Spinal cord (tissue), 10 donors: Measurements from ENCODE around the gene PTOV1. TPM values are rescaled to one million over a fixed set of nuclear protein-coding genes. Genes with fewer than 3 reads are reported as not detected.
"Not testable (repeated sequence)": the region's sequence is repeated elsewhere in the genome, so short reads cannot be mapped to it uniquely, and the experiment has no call there.

Experiments
- DNase-seq, 6 donors: peaks; one replicate each; pipeline versions ENCODE4 v3.0.0 to v3.0.0-alpha.2; 2013 to 2015; ENCODE audit warnings: low spot score in 6 of 6, low read depth in 4 of 6
- H3K27ac ChIP-seq: one replicate; pipeline ENCODE4 v1.5.1; 2013; ENCODE audit warnings: low read depth, low read length, control low read depth
- H3K27me3 ChIP-seq: one replicate; pipeline ENCODE4 v1.6.1; 2013; ENCODE audit warnings: low read length; ENCODE audit not compliant: control insufficient read depth, insufficient read depth
- H3K36me3 ChIP-seq: one replicate; pipeline ENCODE4 v1.6.1; 2013; ENCODE audit warnings: low read length; ENCODE audit not compliant: control insufficient read depth, insufficient read depth
- H3K4me1 ChIP-seq: one replicate; pipeline ENCODE4 v1.6.1; 2013; ENCODE audit warnings: low read length; ENCODE audit not compliant: control insufficient read depth, insufficient read depth
- H3K4me3 ChIP-seq: one replicate; pipeline ENCODE4 v1.5.1; 2013; ENCODE audit warnings: low read depth, low read length, control low read depth
- H3K9me3 ChIP-seq: one replicate; pipeline ENCODE4 v1.6.1; 2013; ENCODE audit warnings: low read length; ENCODE audit not compliant: control insufficient read depth, insufficient read depth
- WGBS: methylation state at CpG from one replicate; pipeline ENCODE4 v1.1.5; 2013; ENCODE audit warnings: missing lambda C conversion rate; ENCODE audit not compliant: insufficient coverage; 5-methylcytosine and 5-hydroxymethylcytosine counted together
- polyA plus RNA-seq, 2 donors: library from polyadenylated mRNA; unstranded; fragments of 120-200 nt; gene quantifications; one replicate each; pipeline ENCODE4 v1.2.1, GENCODE V29; 2013; ENCODE audit not compliant: insufficient read length in 2 of 2
- total RNA-seq, 2 donors: library from RNA; depleted of rRNA in 1 of 2; stranded (reverse); fragments of 120-200 nt in 1 of 2; fragments of >200 nt in 1 of 2; gene quantifications; one replicate each; pipeline versions ENCODE4 v1.2.3 to v1.2.4, GENCODE V29; 2013 to 2014
- donor health status: healthy.

PTOV1 gene
- total and polyA plus RNA-seq, 4 donors = 62.2 to 438 (median 320) TPM

GRCh38 chr19:49814010-49814409 is 36.9 kb upstream of the PTOV1 start:
- Histone ChIP-seq H3K9me3 (no peaks in the 10 kb centered on the region), H3K36me3 (peaks cover 3% of the 10 kb centered on the region), H3K27ac (peak overlapping the region; percentile 98), H3K4me1 (peaks cover 35% of the 10 kb centered on the region), H3K27me3 (no peaks in the 10 kb centered on the region), H3K4me3 (peak overlapping the region; percentile 94)
- DNase-seq = peak in 1 of 6 donors; percentile 27
- WGBS = 60% methylated on average over 1 of the region's 1 CpG

DNA sequence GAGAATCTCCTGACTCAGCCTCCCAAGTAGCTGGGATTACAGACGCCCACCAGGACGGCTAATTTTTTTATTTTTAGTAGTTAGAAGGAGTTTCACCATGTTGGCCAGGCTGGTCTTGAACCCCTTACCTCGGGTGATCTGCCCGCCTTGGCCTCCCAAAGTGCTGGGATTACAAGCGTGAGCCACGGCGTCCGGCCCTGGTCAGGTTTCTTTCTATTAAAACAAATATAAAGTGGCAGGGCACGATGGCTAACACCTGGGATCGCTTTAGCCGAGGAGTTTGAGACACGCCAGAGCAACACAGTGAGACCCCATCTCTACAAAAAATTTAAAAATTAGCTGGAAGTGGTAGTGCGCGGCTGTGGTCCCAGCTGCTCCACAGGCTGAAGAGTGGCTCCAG is 34.4 kb upstream of the PTOV1 start:
- Histone ChIP-seq H3K4me3 (no peak overlapping the region), H3K9me3 (no peaks in the 10 kb centered on the region), H3K4me1 (peaks cover 30% of the 10 kb centered on the region), H3K27ac (peak overlapping the region; percentile 100), H3K36me3 (peaks cover 11% of the 10 kb centered on the region), H3K27me3 (no peaks in the 10 kb centered on the region)
- whole genome bisulfite sequencing = no CpG with 5 or more reads among the region's 14 CpGs
- DNase-seq = no peak

DNA sequence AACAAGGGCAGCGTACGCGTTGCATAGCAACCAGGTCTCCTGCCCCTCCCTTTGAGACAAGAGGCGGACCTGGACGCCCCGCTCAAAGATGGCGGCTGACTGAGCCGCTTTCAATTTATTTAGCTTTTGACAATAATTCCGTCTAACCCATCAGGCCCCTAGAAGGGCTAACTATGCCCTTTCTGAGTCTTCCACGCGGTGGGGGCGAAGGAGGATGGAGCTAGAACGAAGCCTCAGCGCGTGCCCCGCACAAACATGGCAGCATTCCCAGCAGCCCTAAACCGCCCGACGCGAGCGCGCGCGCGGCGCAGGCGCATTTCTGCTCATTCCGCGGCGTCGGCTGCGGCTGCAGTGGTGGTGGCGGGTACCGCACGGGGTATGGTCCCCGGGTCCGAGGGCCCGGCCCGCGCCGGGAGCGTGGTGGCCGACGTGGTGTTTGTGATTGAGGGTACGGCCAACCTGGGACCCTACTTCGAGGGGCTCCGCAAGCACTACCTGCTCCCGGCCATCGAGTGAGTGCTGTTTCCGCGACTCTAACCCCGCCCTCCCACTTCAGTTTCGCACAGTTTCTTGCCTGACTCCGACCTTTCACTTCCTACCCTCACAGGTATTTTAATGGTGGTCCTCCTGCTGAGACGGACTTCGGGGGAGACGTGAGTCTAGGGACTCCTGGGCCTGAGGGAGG is 32.9 kb upstream of the PTOV1 start, which contains the start of gene MED25:
TSS of gene MED25 (plus strand) at position 326 of the 685 bp plus-strand sequence. CDS start at position 379, 53 bp downstream.
- Histone ChIP-seq H3K9me3 (no peaks in the 10 kb centered on the region), H3K36me3 (peaks cover 20% of the 10 kb centered on the region), H3K27me3 (no peaks in the 10 kb centered on the region), H3K4me3 (peak within 1 kb of the TSS; percentile 94), H3K27ac (peak within 1 kb of the TSS; percentile 100), H3K4me1 (peaks cover 22% of the 10 kb centered on the region)
- DNase-seq = peak; percentile 83 to 98 (median 92)
- 0% methylated on average over 55 of the region's 57 CpGs for WGBS

GRCh38 chr19:49818649-49819370 is 32.1 kb upstream of the PTOV1 start:
- Histone ChIP-seq H3K27ac (peak overlapping the region; percentile 100), H3K27me3 (no peaks in the 10 kb centered on the region), H3K4me3 (peak overlapping the region; percentile 94), H3K36me3 (peaks cover 26% of the 10 kb centered on the region), H3K9me3 (no peaks in the 10 kb centered on the region), H3K4me1 (peaks cover 22% of the 10 kb centered on the region)
- 29% methylated on average over 15 of the region's 16 CpGs for WGBS
- no peak for DNase-seq

DNA sequence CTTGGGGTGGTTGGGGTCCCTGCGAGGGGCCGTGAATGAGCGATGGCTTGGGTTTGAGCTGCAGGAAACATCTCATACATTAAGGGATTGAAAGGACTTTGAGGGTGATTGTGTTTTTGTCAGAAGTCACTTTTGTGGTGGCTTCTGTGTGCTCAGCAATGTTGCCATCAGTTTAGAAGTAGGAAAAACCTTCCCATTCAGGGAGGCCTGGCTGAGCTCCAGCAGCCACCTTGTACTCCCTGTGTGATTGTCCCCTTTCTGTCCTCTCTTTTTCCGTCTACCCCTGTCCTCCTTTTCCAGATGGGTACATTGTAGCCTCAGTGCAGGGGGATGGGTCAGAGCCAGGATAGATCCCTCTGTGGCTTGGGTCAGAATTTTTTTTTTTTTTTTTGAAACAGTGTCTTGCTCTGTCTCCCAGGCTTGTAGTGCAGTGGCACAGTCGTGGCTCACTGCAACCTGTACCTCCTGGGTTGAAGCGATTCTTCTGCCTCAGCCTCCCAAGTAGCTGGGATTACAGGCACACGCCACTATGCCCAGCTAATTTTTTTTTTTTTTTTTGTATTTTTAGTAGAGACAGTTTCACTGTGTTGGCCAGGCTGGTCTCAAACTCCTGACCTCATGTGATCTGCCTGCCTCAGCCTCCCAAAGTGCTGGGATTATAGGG is 31.4 kb upstream of the PTOV1 start:
- not testable (repeated sequence) for H3K9me3 ChIP-seq, H3K27me3 ChIP-seq, DNase-seq, H3K27ac ChIP-seq
- Histone ChIP-seq H3K36me3 (peaks cover 34% of the 10 kb centered on the region), H3K4me1 (peaks cover 22% of the 10 kb centered on the region), H3K4me3 (peak overlapping the region; percentile 94)
- WGBS = 64% methylated on average over 2 of the region's 7 CpGs

DNA sequence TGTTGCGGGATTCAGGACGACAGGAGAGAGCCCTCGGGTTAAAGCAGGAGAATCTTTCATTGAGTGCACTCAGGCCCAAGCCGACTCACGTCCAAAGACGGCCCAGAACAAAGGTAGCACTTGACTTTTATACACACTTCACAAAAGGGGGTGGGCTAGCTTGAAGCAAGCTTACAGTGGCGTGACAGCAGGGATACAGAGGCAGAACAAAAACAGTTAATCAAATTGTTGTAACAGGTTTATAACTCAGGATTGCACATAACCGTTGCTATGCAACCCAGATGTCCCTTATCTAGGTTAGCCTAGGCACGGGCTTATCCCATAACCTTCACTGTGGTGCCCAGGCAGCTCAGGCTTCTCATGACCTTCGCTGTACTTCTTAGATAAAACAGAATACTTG is 30.8 kb upstream of the PTOV1 start:
- WGBS = 42% methylated on average over 8 of the region's 10 CpGs
- H3K4me1 ChIP-seq = peaks cover 22% of the 10 kb centered on the region
- H3K9me3 ChIP-seq = no peaks in the 10 kb centered on the region
- no peaks in the 10 kb centered on the region for H3K27me3 ChIP-seq
- H3K36me3 ChIP-seq = peaks cover 35% of the 10 kb centered on the region
- H3K4me3 ChIP-seq = no peak overlapping the region
- no peak overlapping the region for H3K27ac ChIP-seq
- no peak for DNase-seq

GRCh38 chr19:49823472-49823871 is 27.5 kb upstream of the PTOV1 start:
- 96% methylated on average over 11 of the region's 12 CpGs for WGBS
- no peak for DNase-seq

DNA sequence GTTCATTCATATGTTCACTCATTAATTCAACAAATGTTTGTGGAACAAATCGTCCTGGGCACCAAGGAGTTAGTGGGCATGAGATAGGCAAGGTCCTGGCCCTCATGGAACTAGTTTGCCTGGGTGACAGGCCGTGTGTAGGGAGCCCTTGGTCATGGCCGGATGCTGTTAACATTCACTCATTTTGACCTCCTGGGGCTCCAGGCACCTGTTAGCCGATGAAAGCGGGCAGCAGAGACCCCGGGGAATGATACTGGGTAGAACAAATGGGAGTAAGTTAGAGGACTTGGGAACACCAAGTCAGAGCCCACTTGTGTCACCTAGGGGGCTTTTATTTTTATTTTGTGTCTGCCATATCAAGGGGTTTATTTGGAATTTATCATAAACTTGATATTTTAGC is 26.3 kb upstream of the PTOV1 start:
- H3K27me3 ChIP-seq = no peaks in the 10 kb centered on the region
- no peak overlapping the region for H3K27ac ChIP-seq
- H3K36me3 ChIP-seq = peaks cover 73% of the 10 kb centered on the region
- DNase-seq = no peak
- no peaks in the 10 kb centered on the region for H3K9me3 ChIP-seq
- H3K4me3 ChIP-seq = no peak overlapping the region
- H3K4me1 ChIP-seq = peaks cover 5% of the 10 kb centered on the region
- 90% methylated on average over 6 of the region's 6 CpGs for WGBS

More at GRCh38 chr19:49823472-49823871, 27.5 kb upstream of the PTOV1 start:
- H3K4me3 ChIP-seq = no peak overlapping the region
- no peaks in the 10 kb centered on the region for H3K9me3 ChIP-seq
- no peak overlapping the region for H3K27ac ChIP-seq
- no peaks in the 10 kb centered on the region for H3K27me3 ChIP-seq
- peaks cover 62% of the 10 kb centered on the region for H3K36me3 ChIP-seq
- H3K4me1 ChIP-seq = peaks cover 16% of the 10 kb centered on the region

GRCh38 chr19:49827034-49827433 is 23.9 kb upstream of the PTOV1 start:
- WGBS = 84% methylated on average over 14 of the region's 14 CpGs
- peaks cover 89% of the 10 kb centered on the region for H3K36me3 ChIP-seq
- H3K4me3 ChIP-seq = no peak overlapping the region
- H3K4me1 ChIP-seq = no peaks in the 10 kb centered on the region
- no peaks in the 10 kb centered on the region for H3K9me3 ChIP-seq
- H3K27me3 ChIP-seq = no peaks in the 10 kb centered on the region
- no peak for DNase-seq
- H3K27ac ChIP-seq = no peak overlapping the region
